NB4 (cell line): ENCODE measurements around the gene CRELD2.
A peak's percentile ranks its signal among the peaks of the same experiment; 100 is the strongest.

Experiments
- DNase-seq: peaks from one replicate; pipeline ENCODE4 v3.0.0; 2010; ENCODE audit warnings: low read depth
- H3K4me3 ChIP-seq: one replicate; pipeline ENCODE4 v1.5.1; 2011; ENCODE audit warnings: mild to moderate bottlenecking, low read depth, low read length, moderate library complexity
- MYC ChIP-seq: IDR thresholded peaks from 2 replicates; pipeline ENCODE4 v1.6.1; 2011; ENCODE audit warnings: low read depth, low read length
- POLR2A ChIP-seq: IDR thresholded peaks from 2 replicates; pipeline ENCODE4 v1.6.1; 2011; ENCODE audit warnings: mild to moderate bottlenecking; ENCODE audit not compliant: insufficient read length; ENCODE audit errors: extremely low read depth
- TF ChIP-seq, protein P1 (sequence below): IDR thresholded peaks from one replicate; pipeline ENCODE4 v1.5.1; 2012; ENCODE audit warnings: low read depth, low read length
- TF ChIP-seq, protein P2 (sequence below): IDR thresholded peaks from 2 replicates; pipeline ENCODE4 v1.6.1; 2011; ENCODE audit warnings: low read depth, low read length

CRELD2 gene

DNA sequence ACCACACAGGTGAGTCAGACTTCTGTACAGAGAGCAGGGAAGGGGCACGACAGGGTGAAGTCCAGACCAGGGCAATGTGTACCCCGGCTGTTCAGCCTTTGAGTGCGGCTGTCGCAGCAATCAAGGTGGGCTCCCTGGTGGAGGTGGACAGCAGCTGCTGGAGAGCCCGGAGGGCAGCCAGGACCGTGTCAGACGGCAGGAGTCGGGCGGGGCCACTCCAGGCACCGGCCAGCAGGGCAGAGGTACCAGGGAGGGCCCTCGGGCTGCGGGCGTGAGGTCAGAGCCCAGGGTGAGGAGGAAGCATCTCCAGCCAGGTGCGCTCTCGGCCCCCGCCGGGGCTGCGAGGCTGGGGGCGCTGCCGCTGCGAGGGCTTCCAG lies 41.3 kb downstream of the CRELD2 start:
- H3K4me3 ChIP-seq: peak overlapping the region; percentile 42
- no peak for DNase-seq
- TF ChIP-seq, protein P1, sequence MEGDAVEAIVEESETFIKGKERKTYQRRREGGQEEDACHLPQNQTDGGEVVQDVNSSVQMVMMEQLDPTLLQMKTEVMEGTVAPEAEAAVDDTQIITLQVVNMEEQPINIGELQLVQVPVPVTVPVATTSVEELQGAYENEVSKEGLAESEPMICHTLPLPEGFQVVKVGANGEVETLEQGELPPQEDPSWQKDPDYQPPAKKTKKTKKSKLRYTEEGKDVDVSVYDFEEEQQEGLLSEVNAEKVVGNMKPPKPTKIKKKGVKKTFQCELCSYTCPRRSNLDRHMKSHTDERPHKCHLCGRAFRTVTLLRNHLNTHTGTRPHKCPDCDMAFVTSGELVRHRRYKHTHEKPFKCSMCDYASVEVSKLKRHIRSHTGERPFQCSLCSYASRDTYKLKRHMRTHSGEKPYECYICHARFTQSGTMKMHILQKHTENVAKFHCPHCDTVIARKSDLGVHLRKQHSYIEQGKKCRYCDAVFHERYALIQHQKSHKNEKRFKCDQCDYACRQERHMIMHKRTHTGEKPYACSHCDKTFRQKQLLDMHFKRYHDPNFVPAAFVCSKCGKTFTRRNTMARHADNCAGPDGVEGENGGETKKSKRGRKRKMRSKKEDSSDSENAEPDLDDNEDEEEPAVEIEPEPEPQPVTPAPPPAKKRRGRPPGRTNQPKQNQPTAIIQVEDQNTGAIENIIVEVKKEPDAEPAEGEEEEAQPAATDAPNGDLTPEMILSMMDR: no peak
- no peak for TF ChIP-seq MYC
- TF ChIP-seq, protein P2, sequence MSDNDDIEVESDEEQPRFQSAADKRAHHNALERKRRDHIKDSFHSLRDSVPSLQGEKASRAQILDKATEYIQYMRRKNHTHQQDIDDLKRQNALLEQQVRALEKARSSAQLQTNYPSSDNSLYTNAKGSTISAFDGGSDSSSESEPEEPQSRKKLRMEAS: no peak
- no peak for TF ChIP-seq POLR2A

DNA sequence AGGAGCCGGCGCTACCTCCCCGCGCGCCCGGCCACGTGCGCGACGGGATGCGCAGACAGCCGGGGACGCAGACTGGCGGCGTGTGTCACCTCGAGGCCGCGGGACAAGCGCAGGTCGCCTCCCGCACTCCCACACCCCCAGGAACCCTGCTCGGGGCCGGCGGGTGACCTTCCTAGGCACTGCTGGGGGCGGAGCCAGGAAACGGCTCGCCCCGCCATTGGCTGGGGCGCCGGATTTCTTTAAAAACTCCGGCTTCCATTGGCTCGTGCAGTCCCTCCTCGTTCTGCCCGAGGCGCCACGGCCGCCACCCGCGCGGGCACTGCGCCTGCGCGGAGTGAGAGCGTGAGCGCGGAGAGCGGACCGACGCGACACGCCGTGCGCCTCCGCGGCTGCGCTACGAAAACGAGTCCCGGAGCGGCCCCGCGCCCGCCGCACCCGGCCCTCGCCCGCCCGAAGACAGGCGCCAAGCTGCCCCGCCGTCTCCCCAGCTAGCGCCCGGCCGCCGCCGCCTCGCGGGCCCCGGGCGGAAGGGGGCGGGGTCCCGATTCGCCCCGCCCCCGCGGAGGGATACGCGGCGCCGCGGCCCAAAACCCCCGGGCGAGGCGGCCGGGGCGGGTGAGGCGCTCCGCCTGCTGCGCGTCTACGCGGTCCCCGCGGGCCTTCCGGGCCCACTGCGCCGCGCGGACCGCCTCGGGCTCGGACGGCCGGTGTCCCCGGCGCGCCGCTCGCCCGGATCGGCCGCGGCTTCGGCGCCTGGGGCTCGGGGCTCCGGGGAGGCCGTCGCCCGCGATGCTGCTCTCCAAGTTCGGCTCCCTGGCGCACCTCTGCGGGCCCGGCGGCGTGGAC lies 41.9 kb downstream of the CRELD2 start, which contains the start of gene PIM3:
PIM3 (plus strand) TSS at position 614 of the 846 bp plus-strand sequence; CDS start at position 790, 176 bp downstream.
- peak within 1 kb of the TSS; percentile 82 for H3K4me3 ChIP-seq
- peak; percentile 77 for TF ChIP-seq POLR2A
- TF ChIP-seq, protein P2: peak; percentile 93
- TF ChIP-seq MYC: peak; percentile 97
- TF ChIP-seq, protein P1: no peak

DNA sequence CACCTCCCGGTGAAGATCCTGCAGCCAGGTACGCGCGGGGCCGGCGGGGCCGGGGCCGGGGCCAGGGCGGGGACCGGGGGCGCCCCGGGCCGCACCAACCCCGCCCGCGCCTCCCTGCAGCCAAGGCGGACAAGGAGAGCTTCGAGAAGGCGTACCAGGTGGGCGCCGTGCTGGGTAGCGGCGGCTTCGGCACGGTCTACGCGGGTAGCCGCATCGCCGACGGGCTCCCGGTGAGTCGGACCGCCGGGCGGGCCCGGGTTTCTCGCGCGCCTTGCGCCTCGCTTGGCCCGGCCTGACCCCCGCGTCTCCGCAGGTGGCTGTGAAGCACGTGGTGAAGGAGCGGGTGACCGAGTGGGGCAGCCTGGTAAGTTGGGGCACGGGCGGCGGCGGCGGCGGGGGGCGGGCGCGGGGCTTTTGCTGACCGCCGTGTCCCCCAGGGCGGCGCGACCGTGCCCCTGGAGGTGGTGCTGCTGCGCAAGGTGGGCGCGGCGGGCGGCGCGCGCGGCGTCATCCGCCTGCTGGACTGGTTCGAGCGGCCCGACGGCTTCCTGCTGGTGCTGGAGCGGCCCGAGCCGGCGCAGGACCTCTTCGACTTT lies 42.7 kb downstream of the CRELD2 start:
- DNase-seq: peak; percentile 57
- H3K4me3 ChIP-seq: peak overlapping the region; percentile 82
- TF ChIP-seq, protein P1: no peak
- TF ChIP-seq POLR2A: no peak
- TF ChIP-seq, protein P2: no peak
- no peak for TF ChIP-seq MYC

More for the DNA sequence above, 41.9 kb downstream of the CRELD2 start, which contains the start of gene PIM3:
- DNase-seq: peak; percentile 97

DNA sequence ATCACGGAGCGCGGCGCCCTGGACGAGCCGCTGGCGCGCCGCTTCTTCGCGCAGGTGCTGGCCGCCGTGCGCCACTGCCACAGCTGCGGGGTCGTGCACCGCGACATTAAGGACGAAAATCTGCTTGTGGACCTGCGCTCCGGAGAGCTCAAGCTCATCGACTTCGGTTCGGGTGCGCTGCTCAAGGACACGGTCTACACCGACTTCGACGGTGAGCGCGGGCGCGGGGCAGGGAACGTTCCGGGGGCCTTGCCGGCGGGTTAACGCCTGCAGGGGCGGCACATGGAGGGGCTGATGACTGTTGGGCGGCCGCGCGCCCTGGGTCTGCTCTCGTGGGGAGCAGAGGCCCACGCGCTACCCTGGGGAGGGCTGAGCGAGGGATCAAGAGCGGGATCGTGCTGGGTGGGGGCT lies 43.2 kb downstream of the CRELD2 start:
- TF ChIP-seq, protein P1: no peak
- TF ChIP-seq POLR2A (no peak), MYC (no peak; the same call in 1 of the 2 replicates)
- H3K4me3 ChIP-seq: peak overlapping the region; percentile 82
- no peak for DNase-seq

DNA sequence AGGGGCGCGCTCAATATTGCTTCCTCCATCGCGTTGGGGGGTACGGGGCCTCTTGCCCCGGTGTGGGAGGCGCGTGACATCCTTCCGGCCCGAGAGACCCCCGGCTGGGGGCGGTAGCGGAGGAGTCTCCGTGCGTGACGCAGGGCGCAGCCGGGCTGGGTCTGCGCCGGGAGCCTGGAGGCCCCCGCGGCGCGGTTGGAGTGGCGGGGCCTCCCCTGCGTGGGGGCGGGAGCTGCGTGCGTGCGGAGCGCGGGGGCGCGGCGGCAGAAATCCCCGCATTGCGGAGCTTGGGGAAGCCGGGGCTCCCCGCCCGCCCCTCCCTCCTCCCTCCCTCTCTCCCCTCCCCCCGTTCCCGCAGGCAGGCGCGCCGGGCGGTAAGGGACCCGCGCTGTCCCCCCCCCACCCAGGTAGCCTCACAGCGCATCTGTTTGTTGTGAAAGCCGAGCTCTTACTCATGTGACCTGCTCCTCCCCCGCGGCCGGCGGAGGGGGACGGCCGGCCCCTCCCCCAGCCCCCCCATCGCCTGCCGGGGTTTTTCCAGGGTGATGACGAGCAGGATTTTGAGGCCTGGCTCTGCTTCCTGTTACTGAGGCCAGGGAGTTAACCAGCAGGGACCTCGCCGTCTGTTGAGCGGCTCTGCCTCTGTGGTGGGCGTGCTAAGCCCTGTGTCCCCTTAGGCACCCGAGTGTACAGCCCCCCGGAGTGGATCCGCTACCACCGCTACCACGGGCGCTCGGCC lies 43.7 kb downstream of the CRELD2 start:
- peak overlapping the region; percentile 82 for H3K4me3 ChIP-seq
- DNase-seq: peak; percentile 84
- TF ChIP-seq, protein P2: no peak
- TF ChIP-seq POLR2A: no peak
- no peak for TF ChIP-seq MYC
- TF ChIP-seq, protein P1: no peak
